Nephron progenitor cell (in vitro differentiated cells): ENCODE measurements around the gene SUFU.

Experiments used
- DNase-seq: peaks from one replicate; pipeline ENCODE4 v3.0.0; 2021
- H3K27ac Mint-ChIP-seq: 2 replicates; pipeline ENCODE4 v1.8.0; 2021; ENCODE audit warnings: mild to moderate bottlenecking, moderate library complexity, mixed read lengths
- H3K27me3 Mint-ChIP-seq: 2 replicates; pipeline ENCODE4 v1.8.0; 2021; ENCODE audit warnings: mild to moderate bottlenecking, low read depth, mixed read lengths; ENCODE audit not compliant: poor library complexity
- H3K36me3 Mint-ChIP-seq: 2 replicates; pipeline ENCODE4 v1.8.0; 2021; ENCODE audit warnings: low read depth, mixed read lengths
- H3K4me1 Mint-ChIP-seq: 2 replicates; pipeline ENCODE4 v1.8.0; 2021; ENCODE audit warnings: mixed read lengths
- H3K4me3 Mint-ChIP-seq: 2 replicates; pipeline ENCODE4 v1.8.0; 2021; ENCODE audit warnings: mild to moderate bottlenecking, moderate library complexity, mixed read lengths
- H3K9me3 Mint-ChIP-seq: 2 replicates; pipeline ENCODE4 v1.8.0; 2021; ENCODE audit warnings: mild to moderate bottlenecking, moderate library complexity, mixed read lengths
- CTCF ChIP-seq: fragments of 200-600 bp; sonication (generic); IDR thresholded peaks from 2 replicates; pipeline ENCODE4 v1.5.0; 2021; ENCODE audit warnings: antibody characterized with exemption

SUFU gene

DNA sequence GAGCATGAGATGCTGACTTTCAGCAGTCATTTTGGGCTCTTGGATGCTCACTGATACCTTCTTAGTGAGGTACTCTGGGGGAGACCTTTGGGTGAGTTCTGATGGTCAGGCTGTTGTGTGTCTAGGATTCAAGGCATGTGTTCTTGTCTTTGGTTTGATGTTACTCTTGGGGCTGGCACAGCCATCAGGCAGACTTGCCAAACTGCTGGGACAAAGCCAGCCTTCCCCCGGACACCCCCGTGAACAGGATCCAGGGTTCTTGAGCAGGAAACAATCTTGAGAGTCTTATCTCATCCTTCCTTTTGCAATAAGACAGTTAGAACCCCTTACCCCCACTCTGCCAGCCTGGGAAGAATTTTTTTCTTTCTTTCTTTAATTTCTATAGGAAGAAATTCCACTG is 42.2 kb downstream of the SUFU start:
- H3K4me1 Mint-ChIP-seq = peaks cover 22% of the 10 kb centered on the region
- H3K27me3 Mint-ChIP-seq = no peaks in the 10 kb centered on the region
- DNase-seq = no peak
- TF ChIP-seq CTCF = no peak
- H3K4me3 Mint-ChIP-seq = no peak overlapping the region
- peak overlapping the region; percentile 57 for H3K27ac Mint-ChIP-seq
- H3K9me3 Mint-ChIP-seq = no peaks in the 10 kb centered on the region
- peaks cover 52% of the 10 kb centered on the region for H3K36me3 Mint-ChIP-seq

DNA sequence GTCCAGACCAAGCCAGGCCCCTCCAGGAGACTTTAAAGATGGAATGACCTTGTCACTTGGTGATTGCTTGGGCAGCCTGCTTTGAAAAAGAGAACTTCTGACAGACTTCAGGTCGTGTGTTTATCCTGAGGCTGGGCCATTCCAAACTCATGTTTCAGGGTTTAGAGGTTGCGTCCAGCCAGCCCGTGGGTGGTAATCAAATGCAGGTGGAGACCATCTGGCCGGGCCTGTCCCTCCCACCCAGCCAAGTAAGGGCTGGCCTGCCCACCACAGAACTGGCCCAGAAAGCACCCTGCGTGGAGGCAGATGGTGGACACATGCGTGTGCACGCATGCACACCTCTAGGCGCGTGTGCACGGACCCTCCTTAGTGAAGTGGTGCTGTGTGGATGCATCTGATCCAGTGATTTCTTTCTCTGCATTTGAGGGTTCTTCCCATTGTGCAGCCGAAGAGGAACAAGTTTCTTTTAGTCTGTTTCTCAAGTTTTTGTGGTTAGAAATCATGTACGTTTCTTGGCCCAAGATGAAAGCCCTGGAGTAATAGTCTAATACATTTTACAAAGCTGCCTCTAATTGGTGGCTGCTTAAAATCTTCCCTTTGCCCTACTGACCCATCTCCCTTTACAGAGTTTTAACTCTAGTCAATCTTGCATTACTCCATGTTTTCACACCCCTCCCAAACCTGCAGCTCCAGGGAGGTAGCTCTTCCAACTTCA is 43.0 kb downstream of the SUFU start:
- Mint-ChIP-seq H3K9me3 (no peaks in the 10 kb centered on the region), H3K27me3 (no peaks in the 10 kb centered on the region), H3K36me3 (peaks cover 55% of the 10 kb centered on the region), H3K4me1 (peaks cover 22% of the 10 kb centered on the region), H3K27ac (peak overlapping the region; percentile 57), H3K4me3 (no peak overlapping the region)
- no peak for TF ChIP-seq CTCF
- no peak for DNase-seq

DNA sequence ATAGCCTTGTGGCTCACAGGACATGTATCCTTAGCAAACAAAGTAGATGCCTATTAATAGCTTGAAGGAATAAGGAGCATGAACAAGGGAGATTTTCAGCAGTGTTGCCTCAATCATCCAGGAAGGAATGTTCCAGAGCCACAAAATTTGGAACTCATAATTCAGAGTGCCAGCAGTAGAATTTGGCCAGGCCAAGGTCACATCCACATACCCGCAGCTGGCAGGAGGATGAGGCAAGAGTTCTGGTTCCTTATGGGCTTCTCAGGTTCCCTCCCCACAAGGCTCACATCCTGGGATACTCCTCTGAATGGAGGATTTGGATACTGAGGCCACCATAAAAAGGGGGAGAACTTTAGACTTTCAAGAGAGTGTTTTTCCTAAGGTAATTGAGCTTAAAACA is 45.8 kb downstream of the SUFU start:
- DNase-seq = no peak
- Mint-ChIP-seq H3K9me3 (no peaks in the 10 kb centered on the region), H3K4me3 (no peak overlapping the region), H3K27ac (no peak overlapping the region), H3K36me3 (peaks cover 54% of the 10 kb centered on the region), H3K27me3 (no peaks in the 10 kb centered on the region), H3K4me1 (peaks cover 22% of the 10 kb centered on the region)
- no peak for TF ChIP-seq CTCF

GRCh38 chr10:102550636-102551210 is 47.0 kb downstream of the SUFU start:
- H3K4me3 Mint-ChIP-seq = no peak overlapping the region
- H3K9me3 Mint-ChIP-seq = no peaks in the 10 kb centered on the region

GRCh38 chr10:102552533-102552932 is 48.8 kb downstream of the SUFU start:
- Mint-ChIP-seq H3K4me1 (peaks cover 16% of the 10 kb centered on the region), H3K36me3 (peaks cover 50% of the 10 kb centered on the region), H3K27ac (no peak overlapping the region), H3K4me3 (no peak overlapping the region), H3K27me3 (no peaks in the 10 kb centered on the region), H3K9me3 (no peaks in the 10 kb centered on the region)
- no peak for DNase-seq
- TF ChIP-seq CTCF = no peak

More at GRCh38 chr10:102550636-102551210, 47.0 kb downstream of the SUFU start:
- no peak for TF ChIP-seq CTCF
- no peak for DNase-seq
- H3K27ac Mint-ChIP-seq = no peak overlapping the region
- peaks cover 26% of the 10 kb centered on the region for H3K4me1 Mint-ChIP-seq
- H3K36me3 Mint-ChIP-seq = peaks cover 50% of the 10 kb centered on the region
- H3K27me3 Mint-ChIP-seq = no peaks in the 10 kb centered on the region

GRCh38 chr10:102553771-102554170 is 50.0 kb downstream of the SUFU start:
- Mint-ChIP-seq H3K4me1 (peaks cover 13% of the 10 kb centered on the region), H3K27me3 (no peaks in the 10 kb centered on the region), H3K9me3 (no peaks in the 10 kb centered on the region), H3K4me3 (no peak overlapping the region), H3K36me3 (peaks cover 49% of the 10 kb centered on the region), H3K27ac (no peak overlapping the region)
- no peak for TF ChIP-seq CTCF
- DNase-seq = no peak
